Activated CD4-positive, CD25-positive, alpha-beta regulatory T cell treated with anti-CD3 and anti-CD28 coated beads, Interleukin-2, amount 50 U/mL, for 16 hours (primary cell): ENCODE measurements around the gene ECT2.
"Not testable (repeated sequence)": the region's sequence is repeated elsewhere in the genome, so short reads cannot be mapped to it uniquely, and the experiment has no call there.

Experiments
- DNase-seq: peaks from one replicate; pipeline ENCODE4 v3.0.0-alpha.2; 2020; ENCODE audit warnings: low read depth, low spot score

The ECT2 gene

GRCh38 chr3:172750368-172751174 lies at the start of gene ECT2:
TSS of gene ECT2 (plus strand) at chr3:172750726. CDS start at chr3:172754531, 3,805 bp downstream.
- DNase-seq = peak; percentile 98

GRCh38 chr3:172700936-172701455 lies 49.5 kb upstream of the ECT2 start:
- DNase-seq = no peak

- DNase-seq = no peak
Measured at GRCh38 chr3:172701751-172702150, 48.8 kb upstream of the ECT2 start.

GRCh38 chr3:172702256-172702655 lies 48.3 kb upstream of the ECT2 start:
- DNase-seq = no peak

GRCh38 chr3:172702731-172703130 lies 47.8 kb upstream of the ECT2 start:
- DNase-seq = not testable (repeated sequence)

GRCh38 chr3:172704001-172704400 lies 46.5 kb upstream of the ECT2 start:
- DNase-seq = no peak

- DNase-seq = no peak
Measured at GRCh38 chr3:172705170-172705569, 45.4 kb upstream of the ECT2 start.

- no peak for DNase-seq
Measured at GRCh38 chr3:172707030-172707429, 43.5 kb upstream of the ECT2 start.

- DNase-seq = no peak
Measured at GRCh38 chr3:172707967-172708366, 42.6 kb upstream of the ECT2 start.

GRCh38 chr3:172708921-172709773 lies 41.4 kb upstream of the ECT2 start:
- no peak for DNase-seq

GRCh38 chr3:172709774-172710663 lies 40.5 kb upstream of the ECT2 start:
- DNase-seq = no peak

GRCh38 chr3:172710664-172711453 lies 39.7 kb upstream of the ECT2 start, which contains the start of gene NCEH1:
TSS of gene NCEH1 (minus strand) at chr3:172711067. CDS start at chr3:172710984, 83 bp downstream.
- peak; percentile 22 for DNase-seq

GRCh38 chr3:172711454-172711795 lies 39.1 kb upstream of the ECT2 start:
- no peak for DNase-seq

- DNase-seq = no peak
Measured at GRCh38 chr3:172713316-172713715, 37.2 kb upstream of the ECT2 start.

- DNase-seq = no peak
Measured at GRCh38 chr3:172716476-172716875, 34.0 kb upstream of the ECT2 start.

- DNase-seq = no peak
Measured at GRCh38 chr3:172717493-172718088, 32.9 kb upstream of the ECT2 start.

- DNase-seq = not testable (repeated sequence)
Measured at GRCh38 chr3:172722536-172723040, 27.9 kb upstream of the ECT2 start.

GRCh38 chr3:172726380-172726779 lies 24.1 kb upstream of the ECT2 start:
- no peak for DNase-seq

GRCh38 chr3:172735014-172735413 lies 15.5 kb upstream of the ECT2 start:
- DNase-seq = no peak

GRCh38 chr3:172739462-172739861 lies 11.1 kb upstream of the ECT2 start:
- DNase-seq = no peak
